Measurements from ENCODE around the gene ACACB. TPM values are rescaled to one million over a fixed set of nuclear protein-coding genes. Genes with fewer than 3 reads are reported as not detected.

The ACACB gene
- total and polyA plus RNA-seq, 2 experiments from 2014 or later = 6.2 to 15.4 TPM

DNA sequence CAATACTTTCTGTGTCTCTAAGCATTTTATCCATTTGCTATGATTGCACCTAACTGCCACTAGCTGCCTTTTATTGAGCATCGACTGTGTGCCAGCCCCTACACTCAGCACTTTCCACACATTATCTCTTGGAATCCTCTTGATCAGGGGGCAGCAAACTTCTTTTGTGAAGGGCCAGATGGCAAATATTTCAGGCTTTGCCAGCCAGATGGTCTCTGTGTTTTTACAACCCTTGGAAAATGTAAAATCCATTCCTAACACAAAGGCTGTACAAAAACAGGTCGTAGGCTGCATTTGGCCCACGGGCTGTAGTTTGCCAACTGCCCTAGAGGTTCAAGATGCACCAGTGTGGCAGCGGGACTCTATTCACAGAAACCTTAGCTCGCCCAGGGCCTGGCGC is 173.2 kb downstream of the ACACB start:
- Mint-ChIP-seq H3K4me3 (no peak overlapping the region), H3K36me3 (ENCODE audit: low read depth) (no peaks in the 10 kb centered on the region; the same call in 2 of the 3 replicates), H3K27ac (no peak overlapping the region), H3K4me1 (peaks cover 13% of the 10 kb centered on the region), H3K9me3 (no peaks in the 10 kb centered on the region), H3K27me3 (ENCODE audit: insufficient read depth, low read depth, poor library complexity) (peaks cover 8% of the 10 kb centered on the region)
- ATAC-seq (no peak), DNase-seq (ENCODE audit: low spot score) (no peak)
- H3K79me2 ChIP-seq (replicated peaks; ENCODE audit: insufficient read depth) = no peaks in the 10 kb centered on the region
- no peaks in the 10 kb centered on the region for H3K9me2 ChIP-seq (ENCODE audit: insufficient read depth)
- no peak overlapping the region for H3K4me2 ChIP-seq
- no peak overlapping the region for H3K4me3 ChIP-seq
- TF ChIP-seq STAT1 (IDR thresholded peaks at IDR 0.05; ENCODE audit: unreplicated experiment) (no peak), CREB1 (CRISPR knock-in tag; IDR thresholded peaks at IDR 0.05; ENCODE audit: low read depth) (no peak), JUNB (IDR thresholded peaks at IDR 0.05; ENCODE audit: unreplicated experiment) (no peak), ZNF114 (CRISPR knock-in tag; IDR thresholded peaks at IDR 0.05) (no peak), POLR2AphosphoS5 (IDR thresholded peaks at IDR 0.05; ENCODE audit: low read depth) (no peak), NANOG (IDR thresholded peaks at IDR 0.05; ENCODE audit: borderline replicate concordance) (no peak), ZNF331 (CRISPR knock-in tag; IDR thresholded peaks at IDR 0.05; ENCODE audit: low read depth) (no peak), EZH2 (IDR thresholded peaks at IDR 0.05; ENCODE audit: low read depth, unreplicated experiment) (no peak)
- TF ChIP-seq, protein P1, sequence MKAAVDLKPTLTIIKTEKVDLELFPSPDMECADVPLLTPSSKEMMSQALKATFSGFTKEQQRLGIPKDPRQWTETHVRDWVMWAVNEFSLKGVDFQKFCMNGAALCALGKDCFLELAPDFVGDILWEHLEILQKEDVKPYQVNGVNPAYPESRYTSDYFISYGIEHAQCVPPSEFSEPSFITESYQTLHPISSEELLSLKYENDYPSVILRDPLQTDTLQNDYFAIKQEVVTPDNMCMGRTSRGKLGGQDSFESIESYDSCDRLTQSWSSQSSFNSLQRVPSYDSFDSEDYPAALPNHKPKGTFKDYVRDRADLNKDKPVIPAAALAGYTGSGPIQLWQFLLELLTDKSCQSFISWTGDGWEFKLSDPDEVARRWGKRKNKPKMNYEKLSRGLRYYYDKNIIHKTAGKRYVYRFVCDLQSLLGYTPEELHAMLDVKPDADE (IDR thresholded peaks at IDR 0.05) = no peak
- TF ChIP-seq, protein P2, sequence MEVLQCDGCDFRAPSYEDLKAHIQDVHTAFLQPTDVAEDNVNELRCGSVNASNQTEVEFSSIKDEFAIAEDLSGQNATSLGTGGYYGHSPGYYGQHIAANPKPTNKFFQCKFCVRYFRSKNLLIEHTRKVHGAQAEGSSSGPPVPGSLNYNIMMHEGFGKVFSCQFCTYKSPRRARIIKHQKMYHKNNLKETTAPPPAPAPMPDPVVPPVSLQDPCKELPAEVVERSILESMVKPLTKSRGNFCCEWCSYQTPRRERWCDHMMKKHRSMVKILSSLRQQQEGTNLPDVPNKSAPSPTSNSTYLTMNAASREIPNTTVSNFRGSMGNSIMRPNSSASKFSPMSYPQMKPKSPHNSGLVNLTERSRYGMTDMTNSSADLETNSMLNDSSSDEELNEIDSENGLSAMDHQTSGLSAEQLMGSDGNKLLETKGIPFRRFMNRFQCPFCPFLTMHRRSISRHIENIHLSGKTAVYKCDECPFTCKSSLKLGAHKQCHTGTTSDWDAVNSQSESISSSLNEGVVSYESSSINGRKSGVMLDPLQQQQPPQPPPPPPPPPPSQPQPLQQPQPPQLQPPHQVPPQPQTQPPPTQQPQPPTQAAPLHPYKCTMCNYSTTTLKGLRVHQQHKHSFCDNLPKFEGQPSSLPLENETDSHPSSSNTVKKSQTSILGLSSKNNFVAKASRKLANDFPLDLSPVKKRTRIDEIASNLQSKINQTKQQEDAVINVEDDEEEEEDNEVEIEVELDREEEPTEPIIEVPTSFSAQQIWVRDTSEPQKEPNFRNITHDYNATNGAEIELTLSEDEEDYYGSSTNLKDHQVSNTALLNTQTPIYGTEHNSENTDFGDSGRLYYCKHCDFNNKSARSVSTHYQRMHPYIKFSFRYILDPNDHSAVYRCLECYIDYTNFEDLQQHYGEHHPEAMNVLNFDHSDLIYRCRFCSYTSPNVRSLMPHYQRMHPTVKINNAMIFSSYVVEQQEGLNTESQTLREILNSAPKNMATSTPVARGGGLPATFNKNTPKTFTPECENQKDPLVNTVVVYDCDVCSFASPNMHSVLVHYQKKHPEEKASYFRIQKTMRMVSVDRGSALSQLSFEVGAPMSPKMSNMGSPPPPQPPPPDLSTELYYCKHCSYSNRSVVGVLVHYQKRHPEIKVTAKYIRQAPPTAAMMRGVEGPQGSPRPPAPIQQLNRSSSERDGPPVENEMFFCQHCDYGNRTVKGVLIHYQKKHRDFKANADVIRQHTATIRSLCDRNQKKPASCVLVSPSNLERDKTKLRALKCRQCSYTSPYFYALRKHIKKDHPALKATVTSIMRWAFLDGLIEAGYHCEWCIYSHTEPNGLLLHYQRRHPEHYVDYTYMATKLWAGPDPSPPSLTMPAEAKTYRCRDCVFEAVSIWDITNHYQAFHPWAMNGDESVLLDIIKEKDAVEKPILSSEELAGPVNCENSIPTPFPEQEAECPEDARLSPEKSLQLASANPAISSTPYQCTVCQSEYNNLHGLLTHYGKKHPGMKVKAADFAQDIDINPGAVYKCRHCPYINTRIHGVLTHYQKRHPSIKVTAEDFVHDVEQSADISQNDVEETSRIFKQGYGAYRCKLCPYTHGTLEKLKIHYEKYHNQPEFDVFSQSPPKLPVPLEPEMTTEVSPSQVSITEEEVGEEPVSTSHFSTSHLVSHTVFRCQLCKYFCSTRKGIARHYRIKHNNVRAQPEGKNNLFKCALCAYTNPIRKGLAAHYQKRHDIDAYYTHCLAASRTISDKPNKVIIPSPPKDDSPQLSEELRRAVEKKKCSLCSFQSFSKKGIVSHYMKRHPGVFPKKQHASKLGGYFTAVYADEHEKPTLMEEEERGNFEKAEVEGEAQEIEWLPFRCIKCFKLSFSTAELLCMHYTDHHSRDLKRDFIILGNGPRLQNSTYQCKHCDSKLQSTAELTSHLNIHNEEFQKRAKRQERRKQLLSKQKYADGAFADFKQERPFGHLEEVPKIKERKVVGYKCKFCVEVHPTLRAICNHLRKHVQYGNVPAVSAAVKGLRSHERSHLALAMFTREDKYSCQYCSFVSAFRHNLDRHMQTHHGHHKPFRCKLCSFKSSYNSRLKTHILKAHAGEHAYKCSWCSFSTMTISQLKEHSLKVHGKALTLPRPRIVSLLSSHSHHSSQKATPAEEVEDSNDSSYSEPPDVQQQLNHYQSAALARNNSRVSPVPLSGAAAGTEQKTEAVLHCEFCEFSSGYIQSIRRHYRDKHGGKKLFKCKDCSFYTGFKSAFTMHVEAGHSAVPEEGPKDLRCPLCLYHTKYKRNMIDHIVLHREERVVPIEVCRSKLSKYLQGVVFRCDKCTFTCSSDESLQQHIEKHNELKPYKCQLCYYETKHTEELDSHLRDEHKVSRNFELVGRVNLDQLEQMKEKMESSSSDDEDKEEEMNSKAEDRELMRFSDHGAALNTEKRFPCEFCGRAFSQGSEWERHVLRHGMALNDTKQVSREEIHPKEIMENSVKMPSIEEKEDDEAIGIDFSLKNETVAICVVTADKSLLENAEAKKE (CRISPR knock-in tag; IDR thresholded peaks at IDR 0.05) = no peak
- TF ChIP-seq, protein P3, sequence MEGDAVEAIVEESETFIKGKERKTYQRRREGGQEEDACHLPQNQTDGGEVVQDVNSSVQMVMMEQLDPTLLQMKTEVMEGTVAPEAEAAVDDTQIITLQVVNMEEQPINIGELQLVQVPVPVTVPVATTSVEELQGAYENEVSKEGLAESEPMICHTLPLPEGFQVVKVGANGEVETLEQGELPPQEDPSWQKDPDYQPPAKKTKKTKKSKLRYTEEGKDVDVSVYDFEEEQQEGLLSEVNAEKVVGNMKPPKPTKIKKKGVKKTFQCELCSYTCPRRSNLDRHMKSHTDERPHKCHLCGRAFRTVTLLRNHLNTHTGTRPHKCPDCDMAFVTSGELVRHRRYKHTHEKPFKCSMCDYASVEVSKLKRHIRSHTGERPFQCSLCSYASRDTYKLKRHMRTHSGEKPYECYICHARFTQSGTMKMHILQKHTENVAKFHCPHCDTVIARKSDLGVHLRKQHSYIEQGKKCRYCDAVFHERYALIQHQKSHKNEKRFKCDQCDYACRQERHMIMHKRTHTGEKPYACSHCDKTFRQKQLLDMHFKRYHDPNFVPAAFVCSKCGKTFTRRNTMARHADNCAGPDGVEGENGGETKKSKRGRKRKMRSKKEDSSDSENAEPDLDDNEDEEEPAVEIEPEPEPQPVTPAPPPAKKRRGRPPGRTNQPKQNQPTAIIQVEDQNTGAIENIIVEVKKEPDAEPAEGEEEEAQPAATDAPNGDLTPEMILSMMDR (conservative IDR thresholded peaks at IDR 0.05; ENCODE audit: low read depth in 2 of 2) = no peak
- TF ChIP-seq, protein P4, sequence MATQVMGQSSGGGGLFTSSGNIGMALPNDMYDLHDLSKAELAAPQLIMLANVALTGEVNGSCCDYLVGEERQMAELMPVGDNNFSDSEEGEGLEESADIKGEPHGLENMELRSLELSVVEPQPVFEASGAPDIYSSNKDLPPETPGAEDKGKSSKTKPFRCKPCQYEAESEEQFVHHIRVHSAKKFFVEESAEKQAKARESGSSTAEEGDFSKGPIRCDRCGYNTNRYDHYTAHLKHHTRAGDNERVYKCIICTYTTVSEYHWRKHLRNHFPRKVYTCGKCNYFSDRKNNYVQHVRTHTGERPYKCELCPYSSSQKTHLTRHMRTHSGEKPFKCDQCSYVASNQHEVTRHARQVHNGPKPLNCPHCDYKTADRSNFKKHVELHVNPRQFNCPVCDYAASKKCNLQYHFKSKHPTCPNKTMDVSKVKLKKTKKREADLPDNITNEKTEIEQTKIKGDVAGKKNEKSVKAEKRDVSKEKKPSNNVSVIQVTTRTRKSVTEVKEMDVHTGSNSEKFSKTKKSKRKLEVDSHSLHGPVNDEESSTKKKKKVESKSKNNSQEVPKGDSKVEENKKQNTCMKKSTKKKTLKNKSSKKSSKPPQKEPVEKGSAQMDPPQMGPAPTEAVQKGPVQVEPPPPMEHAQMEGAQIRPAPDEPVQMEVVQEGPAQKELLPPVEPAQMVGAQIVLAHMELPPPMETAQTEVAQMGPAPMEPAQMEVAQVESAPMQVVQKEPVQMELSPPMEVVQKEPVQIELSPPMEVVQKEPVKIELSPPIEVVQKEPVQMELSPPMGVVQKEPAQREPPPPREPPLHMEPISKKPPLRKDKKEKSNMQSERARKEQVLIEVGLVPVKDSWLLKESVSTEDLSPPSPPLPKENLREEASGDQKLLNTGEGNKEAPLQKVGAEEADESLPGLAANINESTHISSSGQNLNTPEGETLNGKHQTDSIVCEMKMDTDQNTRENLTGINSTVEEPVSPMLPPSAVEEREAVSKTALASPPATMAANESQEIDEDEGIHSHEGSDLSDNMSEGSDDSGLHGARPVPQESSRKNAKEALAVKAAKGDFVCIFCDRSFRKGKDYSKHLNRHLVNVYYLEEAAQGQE (IDR thresholded peaks at IDR 0.05; ENCODE audit: unreplicated experiment) = no peak
- no peaks in the 10 kb centered on the region for H4K20me1 ChIP-seq (replicated peaks; ENCODE audit: insufficient read depth)
- H3K36me3 ChIP-seq (ENCODE audit: insufficient read depth) = no peaks in the 10 kb centered on the region
- H3K27me3 ChIP-seq (ENCODE audit: insufficient read depth) = no peaks in the 10 kb centered on the region
- no peaks in the 10 kb centered on the region; the same call in 1 of the 2 replicates for H3K4me1 ChIP-seq (ENCODE audit: insufficient read depth)
- H3F3A ChIP-seq (replicated peaks; ENCODE audit: low read depth) = no peaks in the 10 kb centered on the region
- H2AFZ ChIP-seq = no peak overlapping the region
- H3K27ac ChIP-seq (ENCODE audit: low read depth) = no peak overlapping the region

Data from GM23338 (cell line).